Ectodermal cell (in vitro differentiated cells): ENCODE data around the gene F3.

Experiments
- H3K27ac ChIP-seq: 2 replicates; pipeline ENCODE4 v1.7.0; 2013; ENCODE audit warnings: mild to moderate bottlenecking, low read depth, low read length; ENCODE audit not compliant: insufficient read depth, poor library complexity, severe bottlenecking
- H3K27me3 ChIP-seq: 2 replicates; pipeline ENCODE4 v1.7.0; 2013; ENCODE audit warnings: mild to moderate bottlenecking, low read length; ENCODE audit not compliant: insufficient read depth, control insufficient read depth, poor library complexity, severe bottlenecking
- H3K36me3 ChIP-seq: one replicate; pipeline ENCODE4 v1.7.0; 2013; ENCODE audit warnings: low read length; ENCODE audit not compliant: control insufficient read depth, insufficient read depth
- H3K4me1 ChIP-seq: one replicate; pipeline ENCODE4 v1.7.0; 2013; ENCODE audit warnings: low read length; ENCODE audit not compliant: control insufficient read depth, insufficient read depth
- H3K4me3 ChIP-seq: 2 replicates; pipeline ENCODE4 v1.7.0; 2013; ENCODE audit warnings: low read depth, low read length, control low read depth; ENCODE audit not compliant: insufficient read depth
- H3K9me3 ChIP-seq: 2 replicates; pipeline ENCODE4 v1.7.0; 2013; ENCODE audit warnings: mild to moderate bottlenecking, low read length, moderate library complexity; ENCODE audit not compliant: control insufficient read depth
- whole genome bisulfite sequencing, 2 experiments: methylation state at CpG; one replicate each; pipeline ENCODE4 v1.1.7; 2013; ENCODE audit warnings: missing lambda C conversion rate in 2 of 2; 5-methylcytosine and 5-hydroxymethylcytosine counted together

F3 gene

GRCh38 chr1:94512816-94513215, 28.7 kb downstream of the F3 start:
- Histone ChIP-seq H3K9me3 (no peaks in the 10 kb centered on the region), H3K27ac (no peak overlapping the region), H3K4me3 (no peak overlapping the region), H3K4me1 (no peaks in the 10 kb centered on the region), H3K36me3 (no peaks in the 10 kb centered on the region), H3K27me3 (no peaks in the 10 kb centered on the region)
- WGBS, 2 experiments = 100% methylated on average over 2 of the region's 2 CpGs; no CpG with 5 or more reads in 1 of the 2 experiments

- no peaks in the 10 kb centered on the region for H3K27me3 ChIP-seq
- no peaks in the 10 kb centered on the region for H3K4me1 ChIP-seq
- H3K9me3 ChIP-seq = no peaks in the 10 kb centered on the region
- WGBS, 2 experiments = 95 to 100% methylated on average over 1 of the region's 1 CpG
- H3K36me3 ChIP-seq = no peaks in the 10 kb centered on the region
- H3K27ac ChIP-seq = no peak overlapping the region
- H3K4me3 ChIP-seq = no peak overlapping the region
These were observed 37.0 kb downstream of the F3 start for GRCh38 chr1:94504601-94505000.

GRCh38 chr1:94503153-94503552, 38.4 kb downstream of the F3 start:
- Histone ChIP-seq H3K4me1 (no peaks in the 10 kb centered on the region), H3K27ac (no peak overlapping the region), H3K36me3 (no peaks in the 10 kb centered on the region), H3K4me3 (no peak overlapping the region), H3K27me3 (no peaks in the 10 kb centered on the region), H3K9me3 (no peaks in the 10 kb centered on the region)
- 93 to 94% methylated on average over 4 of the region's 4 CpGs for WGBS, 2 experiments

GRCh38 chr1:94501935-94502334, 39.6 kb downstream of the F3 start:
- WGBS, 2 experiments = 95 to 98% methylated on average over 4 of the region's 4 CpGs
- Histone ChIP-seq H3K27ac (no peak overlapping the region), H3K9me3 (no peaks in the 10 kb centered on the region), H3K27me3 (no peaks in the 10 kb centered on the region), H3K36me3 (no peaks in the 10 kb centered on the region), H3K4me3 (no peak overlapping the region), H3K4me1 (no peaks in the 10 kb centered on the region)

- 93 to 95% methylated on average over 2 of the region's 2 CpGs for WGBS, 2 experiments
These were observed 40.1 kb downstream of the F3 start for GRCh38 chr1:94501426-94501825.

GRCh38 chr1:94496076-94496755, 45.3 kb downstream of the F3 start:
- WGBS, 2 experiments = 90 to 93% methylated on average over 2 of the region's 2 CpGs
- H3K9me3 ChIP-seq = no peaks in the 10 kb centered on the region
- H3K36me3 ChIP-seq = peaks cover 5% of the 10 kb centered on the region
- no peak overlapping the region for H3K27ac ChIP-seq
- H3K4me3 ChIP-seq = no peak overlapping the region
- H3K4me1 ChIP-seq = no peaks in the 10 kb centered on the region
- H3K27me3 ChIP-seq = no peaks in the 10 kb centered on the region

More at GRCh38 chr1:94501426-94501825, 40.1 kb downstream of the F3 start:
- Histone ChIP-seq H3K9me3 (no peaks in the 10 kb centered on the region), H3K36me3 (no peaks in the 10 kb centered on the region), H3K27me3 (no peaks in the 10 kb centered on the region), H3K4me3 (no peak overlapping the region), H3K4me1 (no peaks in the 10 kb centered on the region), H3K27ac (no peak overlapping the region)

- H3K27me3 ChIP-seq = no peaks in the 10 kb centered on the region
- H3K36me3 ChIP-seq = peaks cover 5% of the 10 kb centered on the region
- no peaks in the 10 kb centered on the region for H3K9me3 ChIP-seq
- H3K27ac ChIP-seq = no peak overlapping the region
- H3K4me1 ChIP-seq = no peaks in the 10 kb centered on the region
- 97 to 100% methylated on average over 1 to 2 of the region's 2 CpGs for WGBS, 2 experiments
- no peak overlapping the region for H3K4me3 ChIP-seq
These were observed 51.0 kb downstream of the F3 start for GRCh38 chr1:94490556-94490955.

GRCh38 chr1:94486990-94487389, 54.6 kb downstream of the F3 start:
- no peaks in the 10 kb centered on the region for H3K27me3 ChIP-seq
- no peak overlapping the region for H3K27ac ChIP-seq
- H3K9me3 ChIP-seq = no peaks in the 10 kb centered on the region
- 93 to 97% methylated on average over 4 to 5 of the region's 5 CpGs for WGBS, 2 experiments
- no peaks in the 10 kb centered on the region for H3K4me1 ChIP-seq
- no peak overlapping the region for H3K4me3 ChIP-seq
- H3K36me3 ChIP-seq = no peaks in the 10 kb centered on the region

GRCh38 chr1:94481473-94481933, 60.1 kb downstream of the F3 start:
- Histone ChIP-seq H3K36me3 (no peaks in the 10 kb centered on the region), H3K27me3 (no peaks in the 10 kb centered on the region), H3K4me1 (no peaks in the 10 kb centered on the region), H3K4me3 (no peak overlapping the region), H3K9me3 (no peaks in the 10 kb centered on the region), H3K27ac (no peak overlapping the region)
- WGBS, 2 experiments = 2 to 16% methylated on average over 3 to 4 of the region's 4 CpGs

GRCh38 chr1:94479682-94480081, 61.9 kb downstream of the F3 start:
- Histone ChIP-seq H3K27me3 (no peaks in the 10 kb centered on the region), H3K4me1 (no peaks in the 10 kb centered on the region), H3K36me3 (no peaks in the 10 kb centered on the region), H3K4me3 (no peak overlapping the region), H3K9me3 (no peaks in the 10 kb centered on the region), H3K27ac (no peak overlapping the region)
- WGBS, 2 experiments = 93 to 97% methylated on average over 3 of the region's 3 CpGs
